Measurements from ENCODE around the gene PBX3. TPM values are rescaled to one million over a fixed set of nuclear protein-coding genes. Genes with fewer than 3 reads are reported as not detected.
"Not testable (repeated sequence)": the region's sequence is repeated elsewhere in the genome, so short reads cannot be mapped to it uniquely, and the experiment has no call there.

Gene PBX3
- total and polyA plus RNA-seq, 2 experiments from 2014 or later, result 13.4 to 30.9 TPM

- H3K9me3 ChIP-seq (ENCODE audit: low read depth), result no peaks in the 10 kb centered on the region
- H3F3A ChIP-seq (ENCODE audit: insufficient read depth), result no peaks in the 10 kb centered on the region
- WGBS, 2 experiments (ENCODE audit: low coverage in 1 of 2, low lambda C conversion rate in 2 of 2, missing lambda C conversion rate in 2 of 2), result 97 to 100% methylated on average over 1 of the region's 1 CpG
- no peak overlapping the region for H3K27ac ChIP-seq
- no peaks in the 10 kb centered on the region for H3K27me3 ChIP-seq (replicated peaks; ENCODE audit: insufficient read depth)
- TF ChIP-seq EZH2 (IDR thresholded peaks at IDR 0.05; ENCODE audit: insufficient read depth, poor library complexity, severe bottlenecking), result no peak
- TF ChIP-seq EZH2phosphoT487 (IDR thresholded peaks at IDR 0.05; ENCODE audit: insufficient read depth, low read depth), result no peak
- DNase-seq, result no peak
- no peaks in the 10 kb centered on the region; the same call in 1 of the 2 replicates for H3K36me3 ChIP-seq (ENCODE audit: low read depth)
- H3K4me3 ChIP-seq, result no peak overlapping the region
- no peak overlapping the region for H3K9ac ChIP-seq
- no peaks in the 10 kb centered on the region for H3K9me2 ChIP-seq (ENCODE audit: insufficient read depth)
- H3K79me2 ChIP-seq (ENCODE audit: insufficient read depth), result peaks cover 100% of the 10 kb centered on the region
- 0 out of 2 replicates have a peak, but pooled peaks cover 5% of the 10 kb centered on the region for H4K20me1 ChIP-seq (ENCODE audit: insufficient read depth)
- no peak overlapping the region for H2AFZ ChIP-seq
- H3K4me2 ChIP-seq (ENCODE audit: unreplicated experiment), result no peak overlapping the region
- H3K4me1 ChIP-seq (ENCODE audit: insufficient read depth), result no peaks in the 10 kb centered on the region
- in situ Hi-C loops (cut with MboI), result no loop called here
Measured at GRCh38 chr9:125768803-125769202, 21.6 kb downstream of the PBX3 start.

- TF ChIP-seq EZH2 (IDR thresholded peaks at IDR 0.05; ENCODE audit: insufficient read depth, poor library complexity, severe bottlenecking) (no peak), EZH2phosphoT487 (IDR thresholded peaks at IDR 0.05; ENCODE audit: insufficient read depth, low read depth) (no peak)
- no peaks in the 10 kb centered on the region; the same call in 1 of the 2 replicates for H3K36me3 ChIP-seq (ENCODE audit: low read depth)
- H2AFZ ChIP-seq, result no peak overlapping the region
- H3K9ac ChIP-seq, result no peak overlapping the region
- H3K27me3 ChIP-seq (replicated peaks; ENCODE audit: insufficient read depth), result no peaks in the 10 kb centered on the region
- H3K27ac ChIP-seq, result no peak overlapping the region
- H3K9me2 ChIP-seq (ENCODE audit: insufficient read depth), result no peaks in the 10 kb centered on the region
- no peak overlapping the region for H3K4me2 ChIP-seq (ENCODE audit: unreplicated experiment)
- H4K20me1 ChIP-seq (ENCODE audit: insufficient read depth), result no peaks in the 10 kb centered on the region
- in situ Hi-C loops (cut with MboI), result no loop called here
- no peak overlapping the region for H3K4me3 ChIP-seq
- peaks cover 100% of the 10 kb centered on the region for H3K79me2 ChIP-seq (ENCODE audit: insufficient read depth)
- no peaks in the 10 kb centered on the region for H3K9me3 ChIP-seq (ENCODE audit: low read depth)
- no peak for DNase-seq
- H3K4me1 ChIP-seq (ENCODE audit: insufficient read depth), result no peaks in the 10 kb centered on the region
- no peaks in the 10 kb centered on the region for H3F3A ChIP-seq (ENCODE audit: insufficient read depth)
Measured at GRCh38 chr9:125771037-125771436, 23.9 kb downstream of the PBX3 start.

- Histone ChIP-seq H3K4me2 (ENCODE audit: unreplicated experiment) (no peak overlapping the region), H3K27ac (no peak overlapping the region), H4K20me1 (ENCODE audit: insufficient read depth) (no peaks in the 10 kb centered on the region), H3K9me2 (ENCODE audit: insufficient read depth) (no peaks in the 10 kb centered on the region), H3K27me3 (replicated peaks; ENCODE audit: insufficient read depth) (no peaks in the 10 kb centered on the region), H3K9ac (no peak overlapping the region), H3K4me3 (no peak overlapping the region), H3K4me1 (ENCODE audit: insufficient read depth) (no peaks in the 10 kb centered on the region), H3F3A (ENCODE audit: insufficient read depth) (no peaks in the 10 kb centered on the region), H2AFZ (no peak overlapping the region), H3K36me3 (ENCODE audit: low read depth) (no peaks in the 10 kb centered on the region; the same call in 1 of the 2 replicates), H3K79me2 (ENCODE audit: insufficient read depth) (peaks cover 100% of the 10 kb centered on the region), H3K9me3 (ENCODE audit: low read depth) (no peaks in the 10 kb centered on the region)
- WGBS, 2 experiments (ENCODE audit: low coverage in 1 of 2, low lambda C conversion rate in 2 of 2, missing lambda C conversion rate in 2 of 2), result 97 to 100% methylated on average over 2 of the region's 2 CpGs
- no peak for DNase-seq
- in situ Hi-C loops (cut with MboI), result no loop called here
- TF ChIP-seq EZH2 (IDR thresholded peaks at IDR 0.05; ENCODE audit: insufficient read depth, poor library complexity, severe bottlenecking) (no peak), EZH2phosphoT487 (IDR thresholded peaks at IDR 0.05; ENCODE audit: insufficient read depth, low read depth) (no peak)
Measured at GRCh38 chr9:125772740-125773139, 25.6 kb downstream of the PBX3 start.

GRCh38 chr9:125774106-125774505 lies 26.9 kb downstream of the PBX3 start:
- Histone ChIP-seq H2AFZ (no peak overlapping the region), H3K9me2 (ENCODE audit: insufficient read depth) (no peaks in the 10 kb centered on the region), H3F3A (ENCODE audit: insufficient read depth) (no peaks in the 10 kb centered on the region), H3K4me1 (ENCODE audit: insufficient read depth) (no peaks in the 10 kb centered on the region), H3K4me3 (no peak overlapping the region), H3K9me3 (ENCODE audit: low read depth) (no peaks in the 10 kb centered on the region), H4K20me1 (ENCODE audit: insufficient read depth) (no peaks in the 10 kb centered on the region), H3K27me3 (replicated peaks; ENCODE audit: insufficient read depth) (no peaks in the 10 kb centered on the region), H3K36me3 (ENCODE audit: low read depth) (no peaks in the 10 kb centered on the region), H3K9ac (no peak overlapping the region), H3K4me2 (ENCODE audit: unreplicated experiment) (no peak overlapping the region), H3K27ac (no peak overlapping the region), H3K79me2 (ENCODE audit: insufficient read depth) (peaks cover 94% of the 10 kb centered on the region)
- in situ Hi-C loops (cut with MboI), result no loop called here
- no peak for TF ChIP-seq EZH2 (IDR thresholded peaks at IDR 0.05; ENCODE audit: insufficient read depth, poor library complexity, severe bottlenecking)
- DNase-seq, result no peak
- WGBS, 2 experiments (ENCODE audit: low coverage in 1 of 2, low lambda C conversion rate in 2 of 2, missing lambda C conversion rate in 2 of 2), result 93 to 98% methylated on average over 4 of the region's 4 CpGs

- peaks cover 72% of the 10 kb centered on the region for H3K79me2 ChIP-seq (ENCODE audit: insufficient read depth)
Measured at GRCh38 chr9:125776789-125777188, 29.6 kb downstream of the PBX3 start.

GRCh38 chr9:125778538-125779219 lies 31.5 kb downstream of the PBX3 start:
- H4K20me1 ChIP-seq (ENCODE audit: insufficient read depth); DNase-seq; H3K9ac ChIP-seq; in situ Hi-C loops (cut with MboI); H3K27ac ChIP-seq; H3K27me3 ChIP-seq (replicated peaks; ENCODE audit: insufficient read depth); H3K9me3 ChIP-seq (ENCODE audit: low read depth); H3F3A ChIP-seq (ENCODE audit: insufficient read depth); H3K4me3 ChIP-seq; H3K36me3 ChIP-seq (ENCODE audit: low read depth); H3K4me1 ChIP-seq (ENCODE audit: insufficient read depth); H3K9me2 ChIP-seq (ENCODE audit: insufficient read depth); H2AFZ ChIP-seq; H3K4me2 ChIP-seq (ENCODE audit: unreplicated experiment): not testable (repeated sequence)
- WGBS, 2 experiments (ENCODE audit: low coverage in 1 of 2, low lambda C conversion rate in 2 of 2, missing lambda C conversion rate in 2 of 2), result 95 to 97% methylated on average over 5 of the region's 6 CpGs
- H3K79me2 ChIP-seq (ENCODE audit: insufficient read depth), result peaks cover 72% of the 10 kb centered on the region

More at GRCh38 chr9:125776789-125777188, 29.6 kb downstream of the PBX3 start:
- DNase-seq; H3K4me3 ChIP-seq; H3K4me1 ChIP-seq (ENCODE audit: insufficient read depth); H3K4me2 ChIP-seq (ENCODE audit: unreplicated experiment); H3F3A ChIP-seq (ENCODE audit: insufficient read depth); H3K27ac ChIP-seq; H3K36me3 ChIP-seq (ENCODE audit: low read depth); H3K9ac ChIP-seq; in situ Hi-C loops (cut with MboI); H4K20me1 ChIP-seq (ENCODE audit: insufficient read depth); H3K9me3 ChIP-seq (ENCODE audit: low read depth); H3K27me3 ChIP-seq (replicated peaks; ENCODE audit: insufficient read depth); H2AFZ ChIP-seq; H3K9me2 ChIP-seq (ENCODE audit: insufficient read depth): not testable (repeated sequence)
- WGBS, 2 experiments (ENCODE audit: low coverage in 1 of 2, low lambda C conversion rate in 2 of 2, missing lambda C conversion rate in 2 of 2), result 64 to 83% methylated on average over 4 of the region's 4 CpGs

- H4K20me1 ChIP-seq (ENCODE audit: insufficient read depth); in situ Hi-C loops (cut with MboI); H3K9me3 ChIP-seq (ENCODE audit: low read depth); H3K9ac ChIP-seq; H3K4me1 ChIP-seq (ENCODE audit: insufficient read depth); H3K4me3 ChIP-seq; H3F3A ChIP-seq (ENCODE audit: insufficient read depth); H3K4me2 ChIP-seq (ENCODE audit: unreplicated experiment); H3K27me3 ChIP-seq (replicated peaks; ENCODE audit: insufficient read depth); H3K9me2 ChIP-seq (ENCODE audit: insufficient read depth); DNase-seq; H3K36me3 ChIP-seq (ENCODE audit: low read depth); H3K27ac ChIP-seq; H2AFZ ChIP-seq: not testable (repeated sequence)
- WGBS, 2 experiments (ENCODE audit: low coverage in 1 of 2, low lambda C conversion rate in 2 of 2, missing lambda C conversion rate in 2 of 2), result 83% methylated on average over 1 of the region's 5 CpGs; no CpG with 5 or more reads in 1 of the 2 experiments
- H3K79me2 ChIP-seq (ENCODE audit: insufficient read depth), result peaks cover 72% of the 10 kb centered on the region
Measured at GRCh38 chr9:125779220-125779565, 32.0 kb downstream of the PBX3 start.
